Measurements from ENCODE around the gene GABRB1.

The GABRB1 gene

DNA sequence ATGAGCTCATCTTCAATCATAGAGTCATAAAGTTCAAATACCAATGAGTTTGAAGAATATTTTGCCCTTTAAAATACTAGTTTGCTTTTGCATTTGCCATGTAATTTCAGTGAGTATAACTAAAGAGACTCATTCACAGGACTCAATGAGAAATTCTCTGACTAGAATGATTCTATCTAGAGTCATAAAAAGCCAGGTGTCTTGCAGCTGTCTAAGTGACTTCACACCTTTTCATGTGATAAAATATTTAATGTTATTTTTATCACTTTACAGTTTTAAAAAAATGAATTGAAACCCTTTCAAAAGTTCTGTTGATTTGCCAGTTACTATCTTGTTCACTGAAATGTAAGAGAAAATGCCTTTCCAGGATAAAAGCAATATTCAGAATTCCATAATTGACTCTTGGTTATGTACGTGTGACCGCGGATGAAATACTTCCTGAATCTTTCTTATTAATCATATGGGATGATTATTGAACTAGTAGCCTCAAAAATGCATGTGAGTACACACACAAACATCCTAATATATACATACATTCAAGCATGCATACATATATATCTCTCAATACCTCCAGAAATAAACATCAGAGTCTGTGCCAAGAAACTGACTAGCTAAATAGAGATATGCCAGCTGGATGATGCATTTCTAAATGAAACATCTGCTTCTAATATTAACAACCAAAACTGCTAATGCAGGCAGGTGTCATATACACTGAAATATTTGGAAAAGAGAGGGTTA, 87.0 kb downstream of the GABRB1 start:
- DNase-seq (ENCODE audit: low spot score): no peak

DNA sequence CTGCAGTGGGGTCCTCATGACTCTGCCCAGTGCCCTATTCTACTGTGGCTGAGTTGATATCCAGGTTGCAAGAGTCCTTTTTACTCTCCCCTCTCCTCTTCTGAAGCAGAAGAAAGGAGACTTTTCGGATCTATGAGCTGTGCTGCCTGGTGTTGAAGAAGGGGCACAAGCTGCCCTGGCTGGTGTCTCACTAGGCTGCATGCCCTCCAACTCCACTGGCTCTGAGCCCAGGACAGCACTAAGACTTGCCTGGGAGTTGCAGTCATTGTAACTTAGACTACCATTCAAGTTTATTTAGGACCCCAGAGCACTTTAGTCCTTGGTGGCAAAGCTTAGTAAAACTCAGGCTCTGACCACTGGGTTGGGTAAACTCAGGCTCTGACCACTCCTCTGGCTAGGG, 89.4 kb downstream of the GABRB1 start:
- no peak for DNase-seq (ENCODE audit: low spot score)

DNA sequence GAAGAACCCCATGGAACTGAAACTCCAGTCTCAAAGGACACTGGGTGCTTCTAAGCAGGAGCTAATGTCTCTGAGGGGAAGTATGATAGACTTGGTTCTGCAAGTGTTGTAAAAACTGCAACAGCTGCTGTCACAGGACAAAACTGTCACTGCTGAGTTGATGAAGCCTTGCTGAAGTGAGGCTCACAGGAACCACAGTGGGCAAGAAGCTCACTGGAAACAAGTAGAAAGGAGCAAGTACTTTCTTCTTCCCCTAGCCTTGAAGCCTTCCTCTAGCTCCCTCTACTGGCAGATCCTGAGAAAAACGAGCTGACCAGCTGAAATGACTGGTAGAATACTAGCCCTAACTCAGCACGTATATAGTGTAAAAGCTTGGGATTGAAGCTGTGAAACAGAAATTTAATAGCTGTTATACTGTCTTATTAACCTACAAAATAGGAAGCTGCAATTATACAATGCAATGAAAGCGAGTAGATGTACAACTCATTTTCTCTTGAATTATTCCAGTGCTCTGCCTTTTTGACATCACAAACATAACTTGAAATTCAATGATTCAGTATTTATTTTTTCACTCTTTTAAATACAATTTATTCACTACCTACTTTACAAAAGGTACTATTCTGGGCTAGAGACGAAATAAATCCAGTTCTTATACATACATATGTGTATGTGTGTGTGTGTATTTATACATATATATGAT, 91.4 kb downstream of the GABRB1 start:
- peak; percentile 13 for DNase-seq (ENCODE audit: low spot score)

DNA sequence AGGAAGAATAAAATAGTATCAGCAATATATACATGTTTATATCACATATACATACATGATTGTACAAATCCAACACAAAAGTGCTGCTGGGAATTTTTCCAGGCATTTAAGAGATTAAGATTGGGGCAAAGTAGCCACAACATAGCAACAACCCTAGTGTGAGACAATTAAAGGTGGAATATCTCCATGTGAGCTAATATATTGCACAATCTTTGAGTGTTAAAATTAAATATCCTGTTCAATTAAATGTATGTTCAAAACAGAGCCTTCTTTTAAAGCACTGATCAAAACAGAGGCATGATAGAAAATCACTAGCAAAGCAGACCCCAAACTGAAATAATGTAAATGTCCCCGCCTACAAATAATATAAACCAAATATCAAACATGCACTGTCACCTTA, 97.6 kb downstream of the GABRB1 start:
- DNase-seq (ENCODE audit: low spot score): no peak

DNA sequence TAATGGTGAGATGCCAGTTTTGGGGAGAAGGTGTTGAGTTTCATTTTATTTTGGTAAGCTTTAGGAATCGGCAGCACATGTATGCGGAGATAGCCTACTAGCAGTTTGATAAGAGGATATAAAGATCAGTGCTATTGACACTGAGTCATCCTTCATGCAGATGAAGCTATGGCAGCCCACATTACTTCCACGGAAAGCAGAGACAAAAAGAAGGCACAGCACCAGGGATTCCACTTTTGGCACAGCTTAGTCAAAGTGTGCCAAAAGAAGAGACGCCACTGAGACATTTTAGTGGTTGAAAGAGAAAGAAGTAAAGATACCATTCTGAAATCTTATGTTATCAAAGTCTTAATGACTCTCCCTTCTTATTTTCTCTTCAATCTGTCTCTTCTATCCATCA, 103.8 kb downstream of the GABRB1 start:
- no peak for DNase-seq (ENCODE audit: low spot score)

DNA sequence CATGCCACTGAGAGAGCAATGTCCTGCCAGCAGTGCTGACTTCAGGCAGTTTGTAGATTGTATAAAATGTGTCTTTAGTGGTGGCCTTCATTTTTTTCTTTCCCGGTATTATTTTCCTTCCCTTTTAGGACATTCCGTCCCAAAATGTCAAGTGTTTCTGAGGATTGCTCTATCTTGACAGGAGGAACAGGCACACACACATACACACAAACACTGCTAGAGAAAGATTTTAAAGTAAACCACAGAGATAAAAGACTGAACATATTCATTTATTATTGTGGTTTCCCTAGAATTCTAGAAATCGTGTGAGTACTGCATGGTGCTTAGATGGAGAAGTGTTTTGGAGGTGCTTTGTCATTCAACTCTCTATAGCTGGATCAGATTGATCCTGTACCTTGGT, 111.9 kb downstream of the GABRB1 start:
- DNase-seq (ENCODE audit: low spot score): no peak

DNA sequence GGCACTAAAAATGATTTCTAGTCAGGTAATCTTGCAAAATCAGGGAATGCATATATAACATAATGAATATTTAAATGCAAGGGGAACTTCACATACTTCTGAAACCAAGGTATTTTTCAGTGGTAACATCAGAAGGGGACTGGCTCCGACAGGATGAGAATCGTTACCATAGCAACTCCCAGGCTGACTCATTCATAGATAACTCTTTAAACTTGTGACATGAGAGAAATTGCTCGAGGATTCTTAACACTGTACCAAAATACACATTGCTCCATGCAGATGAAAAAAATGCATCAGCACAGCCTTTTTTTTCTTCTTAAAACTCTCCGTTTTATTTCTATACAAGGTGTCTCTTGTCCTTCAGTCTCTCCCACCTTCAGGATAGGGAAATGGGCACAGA, 114.3 kb downstream of the GABRB1 start:
- DNase-seq (ENCODE audit: low spot score): no peak

DNA sequence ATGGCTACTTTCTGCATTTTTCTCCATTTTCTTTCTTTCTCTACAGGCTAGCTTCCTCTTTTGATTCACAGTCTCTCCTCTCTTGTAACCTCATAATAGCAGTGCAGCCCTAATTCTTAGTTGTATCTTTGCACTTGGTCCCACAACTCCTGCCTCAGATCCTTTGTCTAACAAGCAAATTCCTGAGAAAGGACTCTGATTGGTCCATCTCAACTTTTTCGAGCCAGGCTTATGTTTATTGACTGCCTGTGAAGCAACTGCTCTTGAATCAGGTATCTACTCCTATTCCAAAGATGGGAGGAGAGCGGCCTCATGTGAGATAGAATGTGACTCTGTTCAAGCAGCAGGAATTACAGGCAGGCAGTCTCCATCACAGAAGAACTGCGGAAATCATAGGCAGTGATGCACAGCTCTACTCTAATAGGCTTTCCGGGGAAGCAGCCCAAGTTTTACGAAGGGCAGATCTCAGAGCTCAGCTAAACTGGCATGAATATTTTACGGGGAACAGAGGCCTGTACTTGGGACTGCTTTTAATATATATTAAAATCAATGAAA, 123.5 kb downstream of the GABRB1 start:
- DNase-seq (ENCODE audit: low spot score): no peak

DNA sequence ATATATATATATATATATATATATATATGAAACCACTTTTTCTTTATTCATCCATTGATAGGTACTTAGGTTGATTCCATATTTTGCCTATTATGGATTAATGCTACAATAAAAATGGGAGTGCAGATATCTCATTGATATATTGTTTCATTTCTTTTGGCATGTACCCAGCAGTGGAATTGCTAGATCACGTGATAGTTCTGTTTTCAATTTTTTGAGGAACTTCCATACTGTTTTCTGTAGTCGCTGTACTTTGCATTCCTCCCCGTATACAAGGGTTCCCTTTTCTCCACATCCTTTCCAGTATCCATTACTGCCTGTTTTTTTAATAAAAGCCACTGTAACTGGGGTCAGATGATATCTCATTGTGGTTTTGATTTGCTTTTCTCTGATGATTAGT, 124.6 kb downstream of the GABRB1 start:
- DNase-seq (ENCODE audit: low spot score): no peak

DNA sequence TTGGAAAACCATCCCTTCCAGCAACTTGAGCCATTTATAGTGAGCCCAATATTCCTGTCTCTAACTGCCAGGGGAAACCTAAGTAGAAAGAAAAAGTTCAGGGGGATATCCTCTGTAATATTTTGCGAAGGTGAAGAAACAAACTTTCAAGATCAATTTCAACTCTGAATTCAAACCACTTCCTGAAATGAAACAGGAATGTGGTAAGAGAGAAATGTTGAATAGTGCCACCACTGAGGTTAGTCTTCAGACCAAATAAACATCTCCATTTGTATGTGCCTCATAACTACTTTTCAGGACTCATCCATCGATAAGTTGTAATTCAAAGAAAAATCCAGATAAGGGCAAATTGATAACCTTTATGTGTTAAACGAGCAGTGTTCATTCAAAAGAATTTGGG, 128.7 kb downstream of the GABRB1 start:
- DNase-seq (ENCODE audit: low spot score): no peak

DNA sequence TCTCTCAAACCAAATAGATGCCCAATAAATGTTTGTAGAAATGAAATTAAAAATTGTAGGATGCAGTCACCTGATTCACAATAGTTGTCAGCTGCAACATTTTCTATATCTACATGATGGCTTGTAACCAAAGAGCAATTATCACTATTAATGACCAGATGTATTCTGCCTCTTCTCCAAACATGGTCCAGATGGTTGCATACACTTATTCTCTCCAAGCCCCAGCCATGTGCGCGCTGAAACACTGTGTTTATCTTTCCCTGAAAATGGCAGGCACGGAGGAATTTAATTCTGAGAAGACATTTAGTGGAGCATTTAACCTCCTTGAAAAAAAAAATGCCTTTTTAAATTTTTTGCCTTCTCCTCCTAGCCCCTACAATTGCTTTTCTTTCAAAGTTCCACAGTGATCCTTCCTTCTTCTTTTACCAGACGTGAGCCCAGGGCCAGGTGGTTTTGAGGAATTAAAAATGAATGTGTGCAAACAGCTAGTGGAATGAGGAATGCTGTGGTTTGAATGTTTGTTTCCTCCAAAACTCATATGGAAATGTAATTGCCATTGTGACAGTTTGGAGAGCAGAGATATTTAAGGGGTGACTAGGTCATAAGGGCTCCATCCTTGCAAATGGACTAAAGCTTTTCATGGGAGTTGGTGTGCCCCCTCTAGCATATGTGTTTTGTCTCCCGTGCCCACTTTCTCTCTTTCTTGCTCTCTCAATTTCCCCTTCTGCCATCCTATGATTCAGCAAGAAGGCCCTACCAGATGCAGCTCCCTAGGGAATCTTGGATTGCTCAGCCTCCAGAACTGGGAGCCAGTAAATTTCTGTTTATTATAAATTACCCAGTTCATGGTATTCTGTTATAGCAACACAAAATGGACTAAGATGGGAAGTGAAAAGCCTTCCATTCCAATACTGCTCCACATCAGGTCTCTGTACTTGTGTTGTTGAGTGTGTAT, 136.0 kb downstream of the GABRB1 start:
- no peak for DNase-seq (ENCODE audit: low spot score)

DNA sequence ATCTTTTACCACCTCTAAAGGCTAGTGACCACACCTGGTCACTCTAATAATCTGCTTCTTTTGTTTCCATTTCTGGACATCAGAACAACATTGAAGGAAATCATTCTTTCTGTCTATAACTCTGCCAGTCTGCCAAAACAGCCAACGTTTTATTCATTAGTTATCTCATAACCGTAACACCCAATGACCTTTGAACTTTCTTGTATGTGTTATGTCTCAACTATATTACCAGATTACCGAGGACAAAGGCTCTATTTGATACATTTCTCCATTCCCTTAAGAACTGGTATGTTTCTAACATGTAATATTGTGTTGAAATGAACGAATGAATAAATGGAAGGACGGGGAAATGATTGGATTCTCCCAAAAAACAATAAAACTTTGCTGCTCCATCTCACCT, 152.7 kb downstream of the GABRB1 start:
- DNase-seq (ENCODE audit: low spot score): no peak

DNA sequence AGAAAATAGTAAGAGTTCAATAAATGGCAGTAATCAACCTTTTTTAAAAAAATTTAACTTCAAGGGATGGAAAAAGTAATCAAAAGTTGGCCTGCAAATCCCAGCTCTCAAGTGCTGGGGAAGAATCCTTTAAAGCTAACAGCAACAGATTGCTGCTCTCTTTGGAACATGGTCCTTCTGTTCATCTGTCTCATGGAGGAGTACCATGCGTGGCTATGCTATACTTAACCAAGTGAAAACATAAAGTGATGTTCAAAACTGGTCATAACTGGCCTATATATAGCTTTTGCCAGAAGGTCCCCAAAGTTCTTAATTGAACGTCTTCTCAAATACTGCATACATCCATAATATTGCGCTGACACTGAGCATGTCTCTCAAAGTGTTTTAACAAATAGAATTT, 154.4 kb downstream of the GABRB1 start:
- DNase-seq (ENCODE audit: low spot score): no peak

DNA sequence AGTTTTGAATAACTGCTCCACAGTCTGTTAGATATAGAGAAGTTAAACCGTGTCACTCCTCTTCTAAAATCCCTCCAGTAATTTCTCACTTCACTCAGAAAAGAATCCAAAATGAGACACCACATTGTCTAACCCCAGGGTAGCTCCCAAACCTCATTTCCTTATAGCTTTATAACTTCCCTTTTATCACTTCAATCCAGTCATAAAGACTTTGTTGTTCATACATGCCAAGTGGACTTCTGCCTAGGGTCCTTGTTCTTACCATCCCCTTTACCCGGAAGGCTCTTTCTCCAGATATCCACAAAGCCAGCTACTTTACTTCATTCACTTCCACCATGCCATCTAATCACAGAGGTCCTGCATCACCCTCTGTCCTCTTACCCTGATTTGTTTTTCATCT, 156.2 kb downstream of the GABRB1 start:
- DNase-seq (ENCODE audit: low spot score): no peak

DNA sequence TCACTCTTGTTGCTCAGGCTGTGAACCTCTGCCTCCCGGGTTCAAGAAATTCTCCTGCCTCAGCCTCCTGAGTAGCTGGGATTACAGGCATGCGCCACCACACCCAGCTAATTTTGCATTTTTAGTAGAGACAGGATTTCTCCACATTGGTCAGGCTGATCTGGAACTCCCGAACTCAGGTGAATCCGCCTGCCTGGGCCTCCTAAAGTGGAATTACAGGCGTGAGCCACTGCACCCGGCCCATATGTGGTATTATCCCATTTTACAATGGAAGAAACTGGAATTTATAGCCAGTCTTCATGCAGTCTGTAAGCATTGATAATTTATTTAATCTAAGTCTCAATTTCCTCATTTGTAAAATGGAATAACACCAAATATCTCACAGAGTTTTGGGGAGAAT, 161.8 kb downstream of the GABRB1 start:
- DNase-seq (ENCODE audit: low spot score): no peak

DNA sequence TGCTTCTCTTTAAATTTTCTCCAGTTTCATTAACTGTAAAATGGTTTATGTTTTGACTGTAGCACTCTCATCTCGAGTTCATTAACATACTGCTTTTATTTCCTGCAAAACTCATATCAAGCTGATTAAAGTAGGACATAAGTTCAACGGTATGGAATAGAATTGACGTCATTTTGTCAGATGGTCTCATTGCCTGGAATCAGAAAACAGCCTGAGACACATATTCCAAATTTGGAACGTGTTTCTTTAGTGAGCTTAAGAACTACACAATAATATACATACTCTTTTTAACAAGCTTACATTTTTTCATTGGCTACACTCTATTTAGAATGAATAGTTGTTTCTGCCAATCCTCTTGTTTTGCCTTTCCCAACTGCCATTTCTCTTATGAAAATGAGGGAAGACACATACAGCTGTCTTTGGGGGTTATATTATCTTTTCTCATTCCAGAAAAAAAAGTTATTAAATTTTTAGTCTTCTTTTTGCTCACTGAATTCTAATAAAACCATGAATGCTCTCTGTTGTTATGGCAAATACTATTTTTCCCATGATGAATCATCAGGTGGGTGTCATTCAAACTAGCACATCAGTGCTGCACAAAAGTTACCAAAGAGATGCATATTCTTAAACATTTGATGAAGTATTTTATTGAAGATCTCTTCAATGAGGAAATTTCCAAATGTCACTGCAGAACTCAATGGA, 162.8 kb downstream of the GABRB1 start:
- DNase-seq (ENCODE audit: low spot score): no peak

DNA sequence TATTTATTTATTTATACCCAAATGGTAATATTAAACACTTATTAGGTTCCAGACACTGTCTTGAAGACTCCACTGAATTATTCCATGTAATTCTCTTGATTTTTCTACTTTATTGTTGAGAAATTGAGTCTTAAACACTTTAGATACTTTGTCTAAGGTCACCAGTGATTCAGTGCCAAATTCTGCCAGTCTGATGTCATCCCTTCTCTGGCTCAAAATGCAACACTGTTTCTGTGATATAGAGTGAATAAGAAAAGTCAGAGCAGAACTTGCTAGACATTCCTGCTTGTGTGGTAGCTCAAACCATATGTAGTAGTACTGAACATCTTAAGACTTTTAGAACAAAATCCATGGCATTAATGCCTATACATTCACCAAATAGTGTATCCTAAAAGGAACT, 164.3 kb downstream of the GABRB1 start:
- no peak for DNase-seq (ENCODE audit: low spot score)

DNA sequence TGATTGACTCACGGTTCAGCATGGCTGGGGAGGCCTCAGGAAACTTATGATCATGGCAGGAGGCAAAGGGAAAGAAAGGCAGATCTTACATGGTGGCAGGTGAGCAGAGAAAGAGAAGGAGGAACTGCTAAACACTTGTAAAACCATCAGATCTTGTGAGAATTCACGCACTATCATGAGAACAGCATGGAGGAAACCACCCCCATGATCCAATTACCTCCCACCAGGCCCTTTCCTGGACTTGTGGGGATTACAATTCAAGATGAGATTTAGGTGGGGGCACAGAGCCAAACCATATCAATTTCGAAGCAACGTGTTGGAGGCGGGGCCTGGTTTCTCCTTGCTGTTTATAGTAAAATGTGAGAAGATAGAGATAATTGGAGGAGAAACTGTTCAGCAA, 167.4 kb downstream of the GABRB1 start:
- no peak for DNase-seq (ENCODE audit: low spot score)

DNA sequence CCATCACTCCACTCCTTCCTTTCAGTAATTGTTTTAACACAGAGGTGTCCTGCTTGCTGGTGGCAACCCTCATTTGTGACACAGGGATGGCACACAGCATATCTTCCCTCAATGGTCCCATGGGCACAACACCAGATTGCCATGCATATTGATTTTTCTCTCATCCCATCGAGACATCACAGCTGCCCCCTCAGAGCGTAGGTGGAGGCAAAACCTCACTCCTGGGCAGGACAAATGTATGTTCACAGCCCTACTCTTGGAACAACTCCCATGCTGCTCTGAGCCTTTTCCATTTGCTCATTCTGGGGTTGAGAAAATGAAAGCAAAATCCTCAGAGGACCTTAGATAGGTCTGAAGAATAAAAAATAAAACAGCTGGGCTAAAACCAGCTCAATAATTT, 172.2 kb downstream of the GABRB1 start:
- no peak for DNase-seq (ENCODE audit: low spot score)

DNA sequence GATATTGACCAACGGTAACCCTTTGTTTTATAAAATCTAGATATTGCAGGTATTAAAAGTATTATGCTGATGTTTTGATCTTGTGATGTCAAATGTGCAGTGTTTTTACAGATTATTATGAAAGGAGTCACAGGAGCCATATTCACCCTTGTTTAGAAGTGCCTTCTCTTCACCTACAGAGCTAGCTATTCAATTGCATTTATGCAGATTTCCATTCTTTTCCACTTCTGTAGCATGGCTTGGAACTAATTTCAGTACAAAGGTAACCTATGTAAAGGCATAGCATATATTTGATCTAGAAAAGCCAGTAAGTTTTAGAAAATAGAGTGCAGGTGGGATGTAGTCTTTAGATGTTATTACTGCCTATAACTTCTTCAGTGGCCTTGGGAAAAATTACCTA, 176.2 kb downstream of the GABRB1 start:
- DNase-seq (ENCODE audit: low spot score): no peak

DNA sequence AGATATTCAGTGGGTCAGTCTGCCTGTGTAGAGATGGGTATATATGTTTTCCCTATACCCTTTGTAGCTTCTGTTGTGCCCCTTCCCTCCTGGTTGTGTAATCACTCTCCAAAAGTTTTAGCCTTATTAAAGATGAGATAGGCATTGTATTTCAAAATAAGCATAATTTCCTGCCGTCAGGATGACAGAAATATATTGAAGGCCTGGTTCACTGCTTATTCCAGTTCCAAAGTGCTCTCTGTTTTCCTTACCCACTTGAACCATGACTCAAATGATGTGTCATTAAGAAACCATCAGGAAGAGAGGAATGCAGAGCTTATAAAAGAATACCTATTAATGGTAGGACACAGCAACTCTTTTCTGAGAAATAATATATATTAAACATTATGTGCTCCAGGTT, 178.5 kb downstream of the GABRB1 start:
- no peak for DNase-seq (ENCODE audit: low spot score)

DNA sequence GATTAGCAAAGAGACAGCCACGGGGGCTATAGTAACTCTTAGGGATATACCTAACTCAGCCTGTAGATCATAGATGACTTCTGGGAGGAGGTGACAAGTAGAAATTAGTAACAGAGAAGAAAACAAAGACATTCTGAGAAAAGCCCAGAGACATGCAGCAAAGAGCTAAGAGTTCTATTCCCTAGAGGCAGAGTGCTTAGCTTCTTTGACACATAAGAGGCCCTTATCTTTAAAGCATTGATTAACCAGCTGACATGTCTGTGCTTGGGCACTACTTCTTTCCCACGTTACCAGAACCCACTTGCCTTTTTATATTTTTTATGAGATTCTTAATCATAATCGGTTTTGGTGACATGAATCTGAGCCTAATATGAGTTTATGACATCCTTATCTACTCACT, 179.5 kb downstream of the GABRB1 start:
- DNase-seq (ENCODE audit: low spot score): no peak

All from HuH-7.5 (cell line).